ENCODE measurements around the gene BET1L.
"Not testable (repeated sequence)": the region's sequence is repeated elsewhere in the genome, so short reads cannot be mapped to it uniquely, and the experiment has no call there.

Gene BET1L

GRCh38 chr11:191490-192478 is 15.4 kb downstream of the BET1L start:
- TF ChIP-seq CTCF (IDR thresholded peaks at IDR 0.05), result peak; percentile 71
- H3K27ac ChIP-seq, result not testable (repeated sequence)

GRCh38 chr11:190546-190945 is 16.7 kb downstream of the BET1L start:
- not testable (repeated sequence) for H3K27ac ChIP-seq

- not testable (repeated sequence) for H3K27ac ChIP-seq
Observed at GRCh38 chr11:189843-190311, 17.3 kb downstream of the BET1L start.

GRCh38 chr11:189200-189783 is 17.9 kb downstream of the BET1L start:
- not testable (repeated sequence) for H3K27ac ChIP-seq

- H3K27ac ChIP-seq, result not testable (repeated sequence)
Observed at GRCh38 chr11:180242-180641, 27.0 kb downstream of the BET1L start.

Data from 22Rv1 (cell line).